Panc1 (cell line): ENCODE measurements around the gene TRH.
"Not testable (repeated sequence)": the region's sequence is repeated elsewhere in the genome, so short reads cannot be mapped to it uniquely, and the experiment has no call there.

Experiments
- CTCF ChIP-seq: fragments of 450-650 bp; IDR thresholded peaks from 2 replicates; pipeline ENCODE4 v1.5.1; 2017; ENCODE audit warnings: mild to moderate bottlenecking
- POLR2AphosphoS5 ChIP-seq: IDR thresholded peaks from 2 replicates; pipeline ENCODE4 v1.6.1; 2012; ENCODE audit warnings: mild to moderate bottlenecking, low read depth, low read length, moderate library complexity
- REST ChIP-seq, 2 experiments: IDR thresholded peaks; 2 replicates each; pipeline ENCODE4 v1.6.1; 2011 to 2012; ENCODE audit warnings: low read depth in 2 of 2, control low read depth in 1 of 2, low read length in 1 of 2, mild to moderate bottlenecking in 1 of 2, moderate library complexity in 1 of 2; ENCODE audit not compliant: insufficient read depth in 1 of 2

- not testable (repeated sequence) for TF ChIP-seq CTCF; POLR2AphosphoS5; REST (IDR thresholded peaks at IDR 0.05; ENCODE audit: insufficient read depth in 1 of 2, low read depth in 2 of 2, low read length in 1 of 2)
Measured at GRCh38 chr3:130027437-130027836, 52.9 kb downstream of the TRH start.
